ENCODE measurements around the gene PIM3. TPM values are rescaled to one million over a fixed set of nuclear protein-coding genes. Genes with fewer than 3 reads are reported as not detected.
A peak's percentile ranks its signal among the peaks of the same experiment; 100 is the strongest.

PIM3 gene
- polyA plus RNA-seq, 6 donors from 2014 or later = 46.7 to 60.7 (median 55.0) TPM

DNA sequence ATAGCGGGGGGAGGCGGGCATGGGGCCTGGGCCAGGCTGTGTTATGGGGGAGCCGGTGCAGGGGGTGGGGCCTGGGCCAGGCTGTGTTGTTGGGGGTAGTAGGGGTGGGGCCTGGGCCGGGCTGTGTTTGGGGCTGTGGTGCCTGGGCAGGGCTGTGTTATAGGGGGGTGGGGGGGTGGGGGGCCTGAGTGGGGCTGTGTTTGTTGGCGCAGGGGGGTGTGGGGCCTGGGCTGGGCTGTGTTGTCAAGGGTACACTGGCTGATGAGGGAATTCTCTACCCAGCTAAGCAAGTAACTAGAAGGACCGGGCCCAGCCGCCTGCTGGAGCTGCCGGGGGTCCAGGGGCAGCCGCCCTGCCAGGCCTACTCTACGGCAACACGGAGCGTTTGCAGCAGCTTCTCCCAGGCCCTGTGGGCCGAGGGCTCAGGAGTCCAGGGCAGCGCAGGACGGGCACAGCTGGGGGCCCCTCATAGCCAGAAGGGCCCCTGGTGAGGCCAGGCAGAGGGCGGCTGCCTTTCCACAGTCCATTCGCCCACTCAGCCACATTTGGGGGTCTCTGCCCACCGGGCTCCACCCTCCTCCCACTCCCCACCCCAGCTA, 10.1 kb upstream of the PIM3 start:
- H3K27me3 Mint-ChIP-seq = no peaks in the 10 kb centered on the region
- DNase-seq (no peak), ATAC-seq (ENCODE audit: low read depth in 2 of 2) (no peak)
- peaks cover 4 to 11% (median 11%) of the 10 kb centered on the region in 3 donors for H3K4me1 Mint-ChIP-seq
- H3K9me3 Mint-ChIP-seq = peaks cover 0 to 3% (median 0%) of the 10 kb centered on the region in 7 donors
- H3K27ac Mint-ChIP-seq = no peak overlapping the region
- no peak overlapping the region for H3K4me3 Mint-ChIP-seq
- H3K36me3 Mint-ChIP-seq = no peaks in the 10 kb centered on the region

DNA sequence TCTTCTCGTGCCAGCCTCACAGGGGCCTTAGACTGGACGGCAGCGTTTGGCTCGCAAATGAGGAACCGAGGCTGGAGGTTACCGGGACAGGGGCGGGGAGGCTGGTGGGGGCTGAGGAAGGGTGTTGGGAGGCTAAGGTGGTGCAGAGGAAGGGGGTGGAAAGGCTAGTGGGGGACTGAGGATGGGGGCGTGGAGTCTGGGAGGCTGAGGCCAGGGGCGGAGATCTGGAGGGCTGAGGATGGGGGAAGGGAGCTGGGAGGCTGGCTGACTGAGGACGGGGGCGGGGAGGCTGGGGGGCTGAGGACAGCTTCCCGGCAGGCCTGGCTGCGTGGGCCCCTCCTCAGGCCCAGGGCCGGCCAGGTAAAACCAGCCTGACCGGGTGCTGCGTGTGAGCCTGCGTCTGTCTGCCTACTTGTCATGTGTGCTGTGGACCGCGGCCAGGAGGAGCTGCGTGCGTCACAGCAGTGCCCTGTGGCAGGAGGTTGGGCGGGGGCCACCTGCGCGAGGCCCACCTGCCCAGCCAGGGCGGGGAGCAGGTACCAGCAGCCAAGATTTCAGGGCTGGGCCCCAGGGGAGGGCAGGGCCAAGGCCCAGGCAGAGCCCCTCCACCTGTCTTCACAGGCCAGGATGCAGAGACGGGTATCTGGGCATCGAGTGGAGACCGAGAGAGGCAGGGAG, 9.4 kb upstream of the PIM3 start:
- DNase-seq = peak; percentile 35
- no peak overlapping the region for H3K4me3 Mint-ChIP-seq
- H3K36me3 Mint-ChIP-seq = no peaks in the 10 kb centered on the region
- no peaks in the 10 kb centered on the region for H3K9me3 Mint-ChIP-seq
- ATAC-seq (ENCODE audit: low read depth in 2 of 2) = peak; percentile 67 to 82
- H3K27ac Mint-ChIP-seq = peak overlapping the region in 3 of 6 donors; percentile 16 to 76 (median 20)
- no peaks in the 10 kb centered on the region for H3K27me3 Mint-ChIP-seq
- peaks cover 0 to 5% (median 4%) of the 10 kb centered on the region in 3 donors for H3K4me1 Mint-ChIP-seq

DNA sequence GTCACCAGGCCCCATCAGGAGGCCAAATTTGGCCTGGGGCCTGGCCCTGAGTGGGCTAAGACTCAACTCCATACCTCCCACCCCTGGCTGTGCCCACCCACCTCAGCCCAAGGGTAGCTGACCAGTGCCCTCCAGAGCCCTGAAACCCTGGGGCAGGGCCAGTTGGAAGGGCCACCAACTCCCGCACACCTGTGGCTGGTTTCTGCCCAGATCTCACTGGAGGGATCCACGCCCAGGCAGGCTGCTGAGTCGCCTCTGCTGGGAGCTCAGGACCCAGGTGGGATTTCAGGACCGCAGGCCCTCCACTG, 8.9 kb upstream of the PIM3 start:
- no peak overlapping the region for H3K27ac Mint-ChIP-seq
- no peaks in the 10 kb centered on the region for H3K36me3 Mint-ChIP-seq
- DNase-seq = no peak
- H3K9me3 Mint-ChIP-seq = no peaks in the 10 kb centered on the region
- no peaks in the 10 kb centered on the region for H3K27me3 Mint-ChIP-seq
- no peak overlapping the region for H3K4me3 Mint-ChIP-seq
- peaks cover 0 to 5% (median 1%) of the 10 kb centered on the region in 3 donors for H3K4me1 Mint-ChIP-seq
- ATAC-seq (ENCODE audit: low read depth in 2 of 2) = no peak

DNA sequence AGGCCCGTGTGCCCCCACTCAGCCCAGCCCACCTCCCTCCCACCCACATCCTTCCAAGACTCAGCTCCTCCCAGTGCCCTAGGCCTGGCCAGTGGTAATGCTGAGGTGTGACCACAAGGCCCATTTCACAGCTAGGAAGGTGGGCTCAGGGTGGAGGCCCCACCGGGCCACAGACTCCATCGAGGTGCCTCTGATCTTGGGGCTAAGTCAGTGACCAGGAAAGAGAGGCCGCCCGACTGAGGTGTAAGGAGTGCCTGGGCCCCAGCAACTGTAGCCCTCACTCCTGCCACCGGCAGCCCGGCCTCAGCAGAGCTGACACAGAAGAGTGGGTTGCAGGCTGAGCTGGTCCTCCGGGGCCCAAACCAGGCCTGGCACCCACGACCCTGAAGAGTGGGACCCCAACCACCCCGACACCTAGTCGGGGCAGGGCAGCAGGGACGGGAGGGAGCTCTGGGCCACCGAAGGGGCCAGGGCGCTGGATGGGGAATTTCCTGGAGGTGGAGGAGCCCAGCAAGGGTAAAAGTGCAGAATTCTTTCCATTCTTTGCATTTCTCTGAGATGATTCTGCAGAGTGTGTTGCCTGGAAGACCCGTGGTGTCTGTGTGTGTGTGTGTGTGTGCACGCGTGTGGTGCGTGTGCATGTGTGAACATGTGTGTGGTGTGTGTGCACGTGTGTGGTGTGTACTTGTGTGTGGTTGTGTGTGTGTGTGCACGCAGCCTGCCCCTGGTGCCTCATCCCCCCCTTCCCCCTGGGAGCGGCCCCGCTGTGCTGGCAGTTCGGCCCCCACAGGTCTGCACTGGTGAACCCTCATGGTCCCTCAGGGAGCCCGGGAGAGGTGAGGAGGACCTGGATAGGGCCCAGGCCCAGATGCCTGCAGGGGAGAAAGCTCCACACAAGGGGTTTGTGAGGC, 8.3 kb upstream of the PIM3 start:
- no peaks in the 10 kb centered on the region for H3K36me3 Mint-ChIP-seq
- DNase-seq (no peak), ATAC-seq (ENCODE audit: low read depth in 2 of 2) (no peak)
- H3K27ac Mint-ChIP-seq = peak overlapping the region in 1 of 6 donors; percentile 94
- H3K27me3 Mint-ChIP-seq = no peaks in the 10 kb centered on the region
- no peak overlapping the region for H3K4me3 Mint-ChIP-seq
- H3K9me3 Mint-ChIP-seq = no peaks in the 10 kb centered on the region
- H3K4me1 Mint-ChIP-seq = peaks cover 0 to 5% (median 1%) of the 10 kb centered on the region in 3 donors

GRCh38 chr22:49953027-49953679, 7.4 kb upstream of the PIM3 start:
- Mint-ChIP-seq H3K4me1 (peaks cover 0 to 5% (median 1%) of the 10 kb centered on the region in 3 donors), H3K4me3 (no peak overlapping the region), H3K9me3 (no peaks in the 10 kb centered on the region), H3K36me3 (no peaks in the 10 kb centered on the region), H3K27me3 (no peaks in the 10 kb centered on the region), H3K27ac (no peak overlapping the region)
- DNase-seq (no peak), ATAC-seq (ENCODE audit: low read depth in 2 of 2) (no peak)

DNA sequence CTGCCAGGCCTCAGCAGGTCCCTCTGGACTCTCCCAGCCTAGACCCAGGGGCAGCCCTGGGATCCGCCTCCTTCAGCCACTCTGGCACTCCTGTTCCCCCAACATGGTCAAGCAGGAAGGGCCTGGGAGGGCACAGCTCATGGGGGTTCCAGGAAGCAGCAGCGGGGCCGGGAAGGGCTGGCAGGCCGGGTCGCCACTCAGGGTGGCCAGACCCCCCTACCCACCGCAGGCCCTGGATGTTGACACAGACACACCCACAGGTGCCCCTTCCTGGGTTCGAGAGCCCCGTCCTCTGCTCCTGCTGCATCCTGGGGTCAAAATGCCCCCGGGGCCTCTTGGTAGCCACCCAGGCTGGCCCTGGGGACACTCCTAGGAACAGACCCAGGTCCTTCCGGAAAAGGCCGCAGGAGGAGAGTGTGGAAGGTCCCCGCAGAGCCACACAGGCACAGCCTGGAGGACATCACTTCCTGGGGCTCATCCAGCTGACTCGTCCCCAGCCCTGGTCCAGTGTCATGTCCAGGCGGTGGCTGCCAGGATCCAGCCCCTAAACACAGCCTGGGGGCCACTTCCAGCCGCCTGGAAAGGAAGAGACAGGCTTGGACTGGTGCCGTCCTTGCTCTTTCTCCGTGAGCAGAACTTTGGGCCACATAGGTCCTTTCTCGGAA, 6.8 kb upstream of the PIM3 start:
- no peaks in the 10 kb centered on the region for H3K36me3 Mint-ChIP-seq
- H3K27me3 Mint-ChIP-seq = no peaks in the 10 kb centered on the region
- H3K27ac Mint-ChIP-seq = no peak overlapping the region
- no peak overlapping the region for H3K4me3 Mint-ChIP-seq
- ATAC-seq (ENCODE audit: low read depth in 2 of 2) (no peak), DNase-seq (no peak)
- peaks cover under 1 to 7% (median 3%) of the 10 kb centered on the region in 3 donors for H3K4me1 Mint-ChIP-seq
- H3K9me3 Mint-ChIP-seq = no peaks in the 10 kb centered on the region

- Mint-ChIP-seq H3K27me3 (no peaks in the 10 kb centered on the region), H3K36me3 (no peaks in the 10 kb centered on the region), H3K4me1 (peaks cover 6 to 12% (median 7%) of the 10 kb centered on the region in 3 donors), H3K4me3 (no peak overlapping the region), H3K9me3 (no peaks in the 10 kb centered on the region), H3K27ac (no peak overlapping the region)
- no peak for DNase-seq
- ATAC-seq (ENCODE audit: low read depth in 2 of 2) = no peak
Observed at GRCh38 chr22:49954354-49954753, 6.2 kb upstream of the PIM3 start.

DNA sequence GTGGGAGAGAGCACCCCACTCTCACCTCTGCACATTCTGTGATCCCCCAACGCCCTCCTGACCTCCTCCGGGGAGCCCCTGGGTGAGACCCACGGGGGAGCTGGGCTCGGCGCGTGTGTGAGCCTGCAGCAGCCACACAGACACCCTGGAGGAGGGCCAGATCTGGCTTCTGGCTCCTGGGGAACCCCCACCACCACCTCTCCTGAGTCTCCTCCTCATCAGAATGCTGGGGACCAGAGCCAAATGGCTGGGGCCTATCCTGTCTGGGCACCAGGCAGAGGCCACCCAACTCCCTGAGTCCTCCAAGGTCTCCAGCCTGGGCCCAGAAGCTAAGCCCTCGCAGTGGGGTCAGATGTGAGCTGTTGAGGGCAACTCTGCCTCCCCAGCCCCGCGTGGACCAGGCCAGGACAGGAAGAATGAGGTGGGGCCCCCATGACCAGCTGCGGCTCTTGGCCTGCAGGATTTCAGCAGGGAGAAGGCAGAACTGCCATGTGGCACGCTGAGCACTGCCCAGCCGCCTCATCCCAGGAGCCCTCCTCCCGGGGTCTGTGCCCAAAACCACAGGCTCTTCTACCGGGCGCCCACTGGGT, 5.5 kb upstream of the PIM3 start:
- no peaks in the 10 kb centered on the region for H3K36me3 Mint-ChIP-seq
- no peak overlapping the region for H3K4me3 Mint-ChIP-seq
- H3K27me3 Mint-ChIP-seq = no peaks in the 10 kb centered on the region
- DNase-seq = no peak
- peak overlapping the region in 2 of 6 donors; percentile 36 to 47 for H3K27ac Mint-ChIP-seq
- peaks cover 10 to 17% (median 11%) of the 10 kb centered on the region in 3 donors for H3K4me1 Mint-ChIP-seq
- no peaks in the 10 kb centered on the region for H3K9me3 Mint-ChIP-seq
- no peak for ATAC-seq (ENCODE audit: low read depth in 2 of 2)

DNA sequence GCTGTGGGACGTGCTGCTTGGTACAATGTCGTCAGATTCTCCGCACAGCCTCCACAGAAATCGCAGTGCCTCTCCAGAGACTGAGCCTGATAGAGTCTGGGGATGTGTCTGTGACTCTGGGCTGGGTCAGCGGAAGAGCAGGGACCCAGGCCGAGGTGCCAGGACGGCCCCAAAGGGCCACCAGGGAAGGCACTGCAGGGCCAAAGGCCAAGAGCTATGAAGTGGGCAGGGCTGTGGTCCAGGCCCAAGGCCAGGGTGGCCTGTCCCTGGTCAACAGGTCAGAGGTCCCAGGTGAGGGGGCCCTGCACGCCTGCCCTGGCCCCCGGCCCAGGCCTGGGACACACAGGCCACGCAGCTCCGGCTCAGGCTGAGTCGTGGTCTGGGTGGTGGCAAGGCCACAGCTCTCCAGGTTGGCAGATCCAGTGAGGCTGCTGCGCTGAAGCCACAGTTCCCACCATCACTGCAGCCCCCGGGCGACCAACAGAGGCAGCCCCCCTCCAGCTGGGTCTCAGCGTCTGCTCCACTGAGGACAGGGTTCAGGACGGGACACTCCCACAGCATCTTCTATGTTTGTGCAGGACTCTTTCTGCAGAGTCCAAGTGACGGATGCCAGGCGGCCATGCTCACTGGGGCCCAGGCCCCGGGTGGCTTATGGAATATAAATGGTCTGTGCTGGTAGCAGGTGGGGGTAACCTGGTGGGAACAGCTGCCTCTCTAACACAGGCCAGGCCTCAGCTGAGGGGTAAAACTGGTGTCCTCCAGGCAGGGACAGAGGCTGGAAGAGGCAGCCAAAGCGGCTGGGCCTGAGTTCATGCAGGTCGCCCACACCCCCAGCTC, 4.8 kb upstream of the PIM3 start:
- peaks cover 10 to 17% (median 11%) of the 10 kb centered on the region in 3 donors for H3K4me1 Mint-ChIP-seq
- no peak overlapping the region for H3K27ac Mint-ChIP-seq
- no peaks in the 10 kb centered on the region for H3K27me3 Mint-ChIP-seq
- peak overlapping the region in 1 of 8 donors; percentile 15 for H3K4me3 Mint-ChIP-seq
- DNase-seq = no peak
- H3K9me3 Mint-ChIP-seq = no peaks in the 10 kb centered on the region
- ATAC-seq (ENCODE audit: low read depth in 2 of 2) = no peak
- no peaks in the 10 kb centered on the region for H3K36me3 Mint-ChIP-seq

DNA sequence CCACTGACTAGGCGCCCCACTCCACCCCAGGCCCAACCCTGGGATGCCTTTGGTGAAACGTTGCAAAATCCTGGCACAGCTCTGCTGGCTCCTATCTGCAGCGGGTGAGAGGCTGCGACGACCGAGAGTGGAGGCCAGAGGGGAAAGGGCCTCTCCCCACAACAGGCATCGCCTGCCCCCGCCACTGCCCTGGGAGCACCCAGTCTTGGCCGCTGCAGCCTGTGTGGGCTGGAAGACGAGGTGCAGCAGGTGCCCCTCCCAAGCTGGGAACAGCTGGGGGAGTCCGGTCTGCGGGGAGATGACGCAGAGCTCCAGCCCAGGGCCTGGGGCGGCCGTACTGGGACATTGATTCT, 4.2 kb upstream of the PIM3 start:
- Mint-ChIP-seq H3K4me3 (no peak overlapping the region), H3K4me1 (peaks cover 10 to 17% (median 11%) of the 10 kb centered on the region in 3 donors), H3K36me3 (no peaks in the 10 kb centered on the region), H3K9me3 (no peaks in the 10 kb centered on the region), H3K27me3 (no peaks in the 10 kb centered on the region), H3K27ac (no peak overlapping the region)
- ATAC-seq (ENCODE audit: low read depth in 2 of 2) = no peak
- DNase-seq = no peak

GRCh38 chr22:49956914-49957825, 3.4 kb upstream of the PIM3 start:
- Mint-ChIP-seq H3K4me3 (peak overlapping the region in 1 of 8 donors; percentile 26), H3K27ac (no peak overlapping the region), H3K4me1 (peaks cover 10 to 17% (median 16%) of the 10 kb centered on the region in 3 donors), H3K36me3 (no peaks in the 10 kb centered on the region), H3K9me3 (no peaks in the 10 kb centered on the region), H3K27me3 (peaks cover 0 to 4% (median 0%) of the 10 kb centered on the region in 3 donors)
- ATAC-seq (ENCODE audit: low read depth in 2 of 2) (no peak), DNase-seq (no peak)

Data from naive B cell (primary cell).